Panc1 (cell line): ENCODE measurements around the gene AIG1. TPM values are rescaled to one million over a fixed set of nuclear protein-coding genes. Genes with fewer than 3 reads are reported as not detected.

Experiments
- ATAC-seq: fragments of 200-7000 bp; cut with Tn5 transposase; 2 replicates; pipeline ENCODE4 v1.9.1; 2020; ENCODE audit warnings: mild to moderate bottlenecking, moderate library complexity
- BruUV-seq: library from RNA; stranded (reverse); fragments of 400-500 nt; replicated peaks from 2 replicates; lab custom pipeline; 2021; lab: Mats Ljungman, UMichigan
- CTCF ChIA-PET: fragments of 300-600 bp; sonication (Branson Sonifier 250); formaldehyde crosslinking; loops from one replicate; lab custom pipeline; 2022; ENCODE audit warnings: antibody characterized with exemption; lab: Charles Lee
- POLR2A ChIA-PET: fragments of 300-600 bp; sonication (Branson Sonifier 250); formaldehyde crosslinking; loops from one replicate; lab custom pipeline; 2022; ENCODE audit warnings: antibody characterized with exemption; lab: Charles Lee
- DNase-seq: peaks from one replicate; pipeline ENCODE4 v3.0.0-alpha.2; 2010; ENCODE audit warnings: low read depth, low spot score
- H3K27ac ChIP-seq: 2 replicates; pipeline ENCODE4 v1.5.1; 2011; ENCODE audit warnings: mild to moderate bottlenecking, low read length, inconsistent platforms
- H3K27me3 ChIP-seq: fragments of 200-500 bp; sonication (Bioruptor generic); 2 replicates; pipeline ENCODE4 v1.6.0; 2014; ENCODE audit warnings: low read length, inconsistent platforms; ENCODE audit not compliant: control insufficient read depth, insufficient read depth
- H3K36me3 ChIP-seq: fragments of 200-500 bp; sonication (Bioruptor generic); 2 replicates; pipeline ENCODE4 v1.5.1; 2014; ENCODE audit warnings: inconsistent platforms, mild to moderate bottlenecking, low read length, moderate library complexity; ENCODE audit not compliant: control insufficient read depth, insufficient read depth
- H3K4me1 ChIP-seq: 2 replicates; pipeline ENCODE4 v1.5.1; 2011; ENCODE audit warnings: inconsistent platforms, mild to moderate bottlenecking, low read length, moderate library complexity; ENCODE audit not compliant: control insufficient read depth, insufficient read depth
- H3K4me3 ChIP-seq, 2 experiments: 2 replicates each; pipeline ENCODE4 v1.5.1; 2011 to 2012; ENCODE audit warnings: low read depth in 2 of 2, low read length in 2 of 2, mild to moderate bottlenecking in 2 of 2, inconsistent platforms in 1 of 2, moderate library complexity in 1 of 2
- H3K9me3 ChIP-seq: fragments of 200-500 bp; sonication (Bioruptor generic); 2 replicates; pipeline ENCODE4 v1.5.1; 2014; ENCODE audit warnings: low read depth, mild to moderate bottlenecking, inconsistent platforms, low read length, moderate library complexity; ENCODE audit not compliant: control insufficient read depth, insufficient read depth
- CTCF ChIP-seq: fragments of 450-650 bp; IDR thresholded peaks from 2 replicates; pipeline ENCODE4 v1.5.1; 2017; ENCODE audit warnings: mild to moderate bottlenecking
- POLR2AphosphoS5 ChIP-seq: IDR thresholded peaks from 2 replicates; pipeline ENCODE4 v1.6.1; 2012; ENCODE audit warnings: mild to moderate bottlenecking, low read depth, low read length, moderate library complexity
- REST ChIP-seq, 2 experiments: IDR thresholded peaks; 2 replicates each; pipeline ENCODE4 v1.6.1; 2011 to 2012; ENCODE audit warnings: low read depth in 2 of 2, control low read depth in 1 of 2, low read length in 1 of 2, mild to moderate bottlenecking in 1 of 2, moderate library complexity in 1 of 2; ENCODE audit not compliant: insufficient read depth in 1 of 2
- SIN3A ChIP-seq: IDR thresholded peaks from 2 replicates; pipeline ENCODE4 v1.6.1; 2012; ENCODE audit warnings: low read depth, mild to moderate bottlenecking, low read length, moderate library complexity, borderline replicate concordance; ENCODE audit not compliant: insufficient read depth
- TCF7L2 ChIP-seq: IDR thresholded peaks from 2 replicates; pipeline ENCODE4 v1.6.1; 2011; ENCODE audit warnings: mild to moderate bottlenecking, low read depth, low read length, inconsistent platforms
- in situ Hi-C: cut with HindIII; loops from 2 replicates; pipeline ENCODE4 v1.10.0; 2016; ENCODE audit warnings: low sequenced_read_pairs, low pct_unique_long_range_greater_than_20kb
- intact Hi-C: fragments of 100-400 bp; cut with micrococcal nuclease; formaldehyde crosslinking; loops from one replicate; pipeline ENCODE4 v1.10.0; 2022; ENCODE audit not compliant: unreplicated experiment
- total RNA-seq: library from RNA; stranded (reverse); gene quantifications from one replicate; pipeline ENCODE4 v1.2.1, GENCODE V29; 2021; ENCODE audit not compliant: unreplicated experiment

Gene AIG1
- total RNA-seq, 1 experiment from 2014 or later: 23.9 TPM

- TF ChIP-seq SIN3A (no peak), REST (IDR thresholded peaks at IDR 0.05; ENCODE audit: insufficient read depth in 1 of 2, low read depth in 2 of 2, low read length in 1 of 2) (no peak), TCF7L2 (no peak), POLR2AphosphoS5 (no peak), CTCF (no peak)
- Histone ChIP-seq H3K4me3 (no peak overlapping the region), H3K36me3 (no peaks in the 10 kb centered on the region), H3K9me3 (no peaks in the 10 kb centered on the region), H3K4me1 (no peaks in the 10 kb centered on the region), H3K27me3 (no peaks in the 10 kb centered on the region), H3K27ac (no peak overlapping the region)
- ChIA-PET CTCF (no interaction called here), POLR2A (interaction anchor here (0.6 kb wide), 1 partner anchor 99 kb away, joined by 3 read pairs; no protein-coding TSS in a partner anchor)
- intact Hi-C loops: loop anchor here (10.0 kb wide), 1 partner anchor 357 kb away; no protein-coding TSS in a partner anchor
- no peak for ATAC-seq
- no peak for DNase-seq
- no TSS peak for BruUV-seq
- in situ Hi-C loops: no loop called here
Observed at GRCh38 chr6:143068001-143068400, 7.3 kb downstream of the AIG1 start.

GRCh38 chr6:143074101-143074500, 13.4 kb downstream of the AIG1 start:
- TF ChIP-seq POLR2AphosphoS5 (no peak), REST (IDR thresholded peaks at IDR 0.05; ENCODE audit: insufficient read depth in 1 of 2, low read depth in 2 of 2, low read length in 1 of 2) (no peak), TCF7L2 (no peak), SIN3A (no peak), CTCF (no peak)
- CTCF ChIA-PET: no interaction called here
- in situ Hi-C loops (no loop called here), intact Hi-C loops (no loop called here)
- no peak overlapping the region for H3K4me3 ChIP-seq
- no peak overlapping the region for H3K27ac ChIP-seq
- no peaks in the 10 kb centered on the region for H3K9me3 ChIP-seq
- H3K36me3 ChIP-seq: no peaks in the 10 kb centered on the region
- POLR2A ChIA-PET: no interaction called here
- no peaks in the 10 kb centered on the region for H3K4me1 ChIP-seq
- DNase-seq (no peak), ATAC-seq (no peak)
- no peaks in the 10 kb centered on the region for H3K27me3 ChIP-seq
- no TSS peak for BruUV-seq
